Liver (tissue), 9 donors: ENCODE results near the gene NEMF. TPM values are rescaled to one million over a fixed set of nuclear protein-coding genes. Genes with fewer than 3 reads are reported as not detected.

ENCODE experiments used
- DNase-seq: peaks from one replicate; pipeline ENCODE4 v3.0.0-alpha.2; 2017; ENCODE audit warnings: low spot score
- H3K27ac ChIP-seq, 2 donors: one replicate each; pipeline ENCODE4 v1.7.0; 2013; ENCODE audit warnings: inconsistent platforms in 2 of 2, low read length in 2 of 2, control low read depth in 1 of 2, low read depth in 1 of 2, mild to moderate bottlenecking in 1 of 2
- H3K27me3 ChIP-seq, 4 donors: one replicate each; pipeline versions ENCODE4 v1.6.1 to v1.7.0; 2013; ENCODE audit warnings: low read length in 3 of 4, inconsistent platforms in 1 of 4, mild to moderate bottlenecking in 1 of 4, moderate library complexity in 1 of 4; ENCODE audit not compliant: control insufficient read depth in 4 of 4, insufficient read depth in 4 of 4
- H3K36me3 ChIP-seq, 4 donors: one replicate each; pipeline versions ENCODE4 v1.6.1 to v1.7.0; 2013; ENCODE audit warnings: low read length in 3 of 4, mild to moderate bottlenecking in 3 of 4, low read depth in 1 of 4, moderate library complexity in 1 of 4; ENCODE audit not compliant: control insufficient read depth in 4 of 4, insufficient read depth in 3 of 4
- H3K4me1 ChIP-seq, 4 donors: one replicate each; pipeline versions ENCODE4 v1.6.1 to v1.7.0; 2013; ENCODE audit warnings: low read length in 3 of 4, mild to moderate bottlenecking in 3 of 4, moderate library complexity in 1 of 4; ENCODE audit not compliant: control insufficient read depth in 4 of 4, insufficient read depth in 4 of 4
- H3K4me3 ChIP-seq, 3 donors: one replicate each; pipeline versions ENCODE4 v1.6.1 to v1.7.0; 2013; ENCODE audit warnings: low read length in 3 of 3, control low read depth in 1 of 3, low read depth in 1 of 3, mild to moderate bottlenecking in 1 of 3
- H3K9ac ChIP-seq, 2 donors: one replicate each; pipeline ENCODE4 v1.7.0; 2013; ENCODE audit warnings: low read length in 2 of 2, mild to moderate bottlenecking in 2 of 2, moderate library complexity in 2 of 2, control low read depth in 1 of 2, low read depth in 1 of 2
- H3K9me3 ChIP-seq, 4 donors: one replicate each; pipeline versions ENCODE4 v1.6.1 to v1.7.0; 2013; ENCODE audit warnings: low read length in 3 of 4; ENCODE audit not compliant: control insufficient read depth in 4 of 4
- EGR1 ChIP-seq, 2 donors: IDR thresholded peaks; 2 replicates each; pipeline ENCODE4 v1.6.1; 2016 to 2018; ENCODE audit warnings: antibody characterized with exemption in 2 of 2, low read depth in 2 of 2
- FOXA1 ChIP-seq: IDR thresholded peaks from 2 replicates; pipeline ENCODE4 v1.6.1; 2016; ENCODE audit warnings: antibody characterized with exemption
- FOXA2 ChIP-seq: IDR thresholded peaks from 2 replicates; pipeline ENCODE4 v1.6.1; 2016; ENCODE audit warnings: antibody characterized with exemption
- GABPA ChIP-seq, 2 donors: IDR thresholded peaks in 1 of 2; conservative IDR thresholded peaks in 1 of 2; 2 replicates each; pipeline ENCODE4 v1.6.1; 2016; ENCODE audit warnings: antibody characterized with exemption in 2 of 2, mild to moderate bottlenecking in 1 of 2, moderate library complexity in 1 of 2
- HNF4A ChIP-seq, 2 donors: conservative IDR thresholded peaks; 2 replicates each; pipeline ENCODE4 v1.6.1; 2016; ENCODE audit warnings: antibody characterized with exemption in 2 of 2, mild to moderate bottlenecking in 2 of 2
- HNF4G ChIP-seq: IDR thresholded peaks from 2 replicates; pipeline ENCODE4 v1.6.1; 2016; ENCODE audit warnings: antibody characterized with exemption
- JUND ChIP-seq, 2 donors: IDR thresholded peaks; 2 replicates each; pipeline ENCODE4 v1.6.1; 2016; ENCODE audit warnings: antibody characterized with exemption in 2 of 2
- NR2F2 ChIP-seq: IDR thresholded peaks from 2 replicates; pipeline ENCODE4 v1.6.1; 2016; ENCODE audit warnings: antibody characterized with exemption
- RAD21 ChIP-seq, 2 donors: IDR thresholded peaks; 2 replicates each; pipeline ENCODE4 v1.6.1; 2016; ENCODE audit warnings: antibody characterized with exemption in 2 of 2, mild to moderate bottlenecking in 2 of 2
- RXRA ChIP-seq, 2 donors: IDR thresholded peaks; 2 replicates each; pipeline ENCODE4 v1.6.1; 2017 to 2018; ENCODE audit warnings: antibody characterized with exemption in 2 of 2, mild to moderate bottlenecking in 1 of 2
- SP1 ChIP-seq: IDR thresholded peaks from 2 replicates; pipeline ENCODE4 v1.6.1; 2018; ENCODE audit warnings: antibody characterized with exemption, mild to moderate bottlenecking
- TAF1 ChIP-seq: conservative IDR thresholded peaks from 2 replicates; pipeline ENCODE4 v1.6.1; 2016; ENCODE audit warnings: antibody characterized with exemption, mild to moderate bottlenecking
- YY1 ChIP-seq: IDR thresholded peaks from 2 replicates; pipeline ENCODE4 v1.6.1; 2016; ENCODE audit warnings: antibody characterized with exemption, mild to moderate bottlenecking
- WGBS: extraction: QIAGEN DNeasy Blood & Tissue Kit; methylation state at CpG from one replicate; pipeline ENCODE4 v1.1.7; 2013; 5-methylcytosine and 5-hydroxymethylcytosine counted together
- polyA plus RNA-seq, 2 donors: library from polyadenylated mRNA; stranded (reverse) in 1 of 2; unstranded in 1 of 2; fragments of 200-250 nt in 1 of 2; fragments of >200 nt in 1 of 2; fragmentation: Nextera tagmentation in 1 of 2; extraction: Ambion mirVana in 1 of 2; gene quantifications; one replicate each; pipeline versions ENCODE4 v1.2.1 to v1.2.3, GENCODE V29; 2013 to 2015
- total RNA-seq, 2 donors: library from RNA; depleted of rRNA; stranded (reverse); fragments of >200 nt; gene quantifications; one replicate each; pipeline ENCODE4 v1.2.3, GENCODE V29; 2014
- TF ChIP-seq, protein P1 (sequence below): IDR thresholded peaks from 2 replicates; pipeline ENCODE4 v1.6.1; 2016; ENCODE audit warnings: antibody characterized with exemption, mild to moderate bottlenecking
- TF ChIP-seq, protein P2 (sequence below): IDR thresholded peaks from 2 replicates; pipeline ENCODE4 v1.6.1; 2016; ENCODE audit warnings: antibody characterized with exemption
- TF ChIP-seq, protein P3 (sequence below): fragments of 150-350 bp; IDR thresholded peaks from 2 replicates; pipeline ENCODE4 v1.5.1; 2017; ENCODE audit warnings: improper control_type of control experiment, low read depth, low read length; ENCODE audit not compliant: missing input control
- TF ChIP-seq, protein P4 (sequence below): IDR thresholded peaks from 2 replicates; pipeline ENCODE4 v1.6.1; 2016; ENCODE audit warnings: antibody characterized with exemption
- TF ChIP-seq, protein P5 (sequence below): IDR thresholded peaks from 2 replicates; pipeline ENCODE4 v1.6.1; 2016; ENCODE audit warnings: antibody characterized with exemption
- donor health status: healthy.
- donor health status: healthy.
- donor health status: healthy.
- donor health status: healthy.
- donor health status: healthy.

NEMF gene
- total and polyA plus RNA-seq, 4 donors, result 7.9 to 37.2 (median 31.1) TPM

DNA sequence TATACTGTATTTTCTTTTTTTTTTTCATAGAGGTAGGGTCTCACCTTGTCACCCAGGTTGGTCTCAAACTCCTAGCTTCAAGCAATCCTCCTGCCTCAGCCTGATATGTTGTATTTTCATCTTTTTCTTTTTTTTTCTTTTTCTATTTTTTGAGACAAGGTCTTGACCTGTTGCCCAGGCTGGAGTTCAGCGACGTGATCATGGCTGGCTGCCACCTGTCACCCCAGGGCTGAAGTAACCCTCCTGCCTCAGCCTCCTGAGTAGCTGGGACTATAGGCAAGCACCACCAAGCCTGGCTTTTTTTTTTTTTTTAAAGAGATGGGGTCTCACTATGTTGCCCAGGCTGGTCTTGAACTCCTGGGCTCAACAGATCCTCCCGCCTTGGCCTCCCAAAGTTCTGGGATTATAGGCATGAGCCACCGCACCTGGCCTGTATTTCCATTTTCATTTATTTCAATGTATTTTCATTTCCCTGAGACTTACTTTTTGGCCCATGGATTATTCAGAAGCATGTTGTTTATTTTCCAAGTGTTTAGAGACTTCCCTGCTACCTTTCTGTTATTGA lies 24.1 kb upstream of the NEMF start:
- Histone ChIP-seq H3K9me3 (no peaks in the 10 kb centered on the region), H3K4me3 (no peak overlapping the region), H3K27me3 (no peaks in the 10 kb centered on the region), H3K27ac (no peak overlapping the region), H3K9ac (no peak overlapping the region), H3K36me3 (no peaks in the 10 kb centered on the region), H3K4me1 (peaks cover 0 to 6% (median 0%) of the 10 kb centered on the region in 4 donors)
- TF ChIP-seq NR2F2 (no peak), FOXA1 (no peak), JUND (IDR thresholded peaks at IDR 0.05) (no peak), RAD21 (IDR thresholded peaks at IDR 0.05) (no peak), EGR1 (IDR thresholded peaks at IDR 0.05; ENCODE audit: low read depth in 2 of 2) (no peak), SP1 (no peak), HNF4G (no peak), RXRA (IDR thresholded peaks at IDR 0.05) (no peak), HNF4A (conservative IDR thresholded peaks at IDR 0.05) (no peak), YY1 (no peak), GABPA (IDR thresholded peaks at IDR 0.05 in 1 of 2, conservative IDR thresholded peaks at IDR 0.05 in 1 of 2) (no peak), FOXA2 (no peak), TAF1 (no peak)
- TF ChIP-seq, protein P1, sequence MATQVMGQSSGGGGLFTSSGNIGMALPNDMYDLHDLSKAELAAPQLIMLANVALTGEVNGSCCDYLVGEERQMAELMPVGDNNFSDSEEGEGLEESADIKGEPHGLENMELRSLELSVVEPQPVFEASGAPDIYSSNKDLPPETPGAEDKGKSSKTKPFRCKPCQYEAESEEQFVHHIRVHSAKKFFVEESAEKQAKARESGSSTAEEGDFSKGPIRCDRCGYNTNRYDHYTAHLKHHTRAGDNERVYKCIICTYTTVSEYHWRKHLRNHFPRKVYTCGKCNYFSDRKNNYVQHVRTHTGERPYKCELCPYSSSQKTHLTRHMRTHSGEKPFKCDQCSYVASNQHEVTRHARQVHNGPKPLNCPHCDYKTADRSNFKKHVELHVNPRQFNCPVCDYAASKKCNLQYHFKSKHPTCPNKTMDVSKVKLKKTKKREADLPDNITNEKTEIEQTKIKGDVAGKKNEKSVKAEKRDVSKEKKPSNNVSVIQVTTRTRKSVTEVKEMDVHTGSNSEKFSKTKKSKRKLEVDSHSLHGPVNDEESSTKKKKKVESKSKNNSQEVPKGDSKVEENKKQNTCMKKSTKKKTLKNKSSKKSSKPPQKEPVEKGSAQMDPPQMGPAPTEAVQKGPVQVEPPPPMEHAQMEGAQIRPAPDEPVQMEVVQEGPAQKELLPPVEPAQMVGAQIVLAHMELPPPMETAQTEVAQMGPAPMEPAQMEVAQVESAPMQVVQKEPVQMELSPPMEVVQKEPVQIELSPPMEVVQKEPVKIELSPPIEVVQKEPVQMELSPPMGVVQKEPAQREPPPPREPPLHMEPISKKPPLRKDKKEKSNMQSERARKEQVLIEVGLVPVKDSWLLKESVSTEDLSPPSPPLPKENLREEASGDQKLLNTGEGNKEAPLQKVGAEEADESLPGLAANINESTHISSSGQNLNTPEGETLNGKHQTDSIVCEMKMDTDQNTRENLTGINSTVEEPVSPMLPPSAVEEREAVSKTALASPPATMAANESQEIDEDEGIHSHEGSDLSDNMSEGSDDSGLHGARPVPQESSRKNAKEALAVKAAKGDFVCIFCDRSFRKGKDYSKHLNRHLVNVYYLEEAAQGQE, result no peak
- TF ChIP-seq, protein P2, sequence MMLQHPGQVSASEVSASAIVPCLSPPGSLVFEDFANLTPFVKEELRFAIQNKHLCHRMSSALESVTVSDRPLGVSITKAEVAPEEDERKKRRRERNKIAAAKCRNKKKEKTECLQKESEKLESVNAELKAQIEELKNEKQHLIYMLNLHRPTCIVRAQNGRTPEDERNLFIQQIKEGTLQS, result no peak
- TF ChIP-seq, protein P3, sequence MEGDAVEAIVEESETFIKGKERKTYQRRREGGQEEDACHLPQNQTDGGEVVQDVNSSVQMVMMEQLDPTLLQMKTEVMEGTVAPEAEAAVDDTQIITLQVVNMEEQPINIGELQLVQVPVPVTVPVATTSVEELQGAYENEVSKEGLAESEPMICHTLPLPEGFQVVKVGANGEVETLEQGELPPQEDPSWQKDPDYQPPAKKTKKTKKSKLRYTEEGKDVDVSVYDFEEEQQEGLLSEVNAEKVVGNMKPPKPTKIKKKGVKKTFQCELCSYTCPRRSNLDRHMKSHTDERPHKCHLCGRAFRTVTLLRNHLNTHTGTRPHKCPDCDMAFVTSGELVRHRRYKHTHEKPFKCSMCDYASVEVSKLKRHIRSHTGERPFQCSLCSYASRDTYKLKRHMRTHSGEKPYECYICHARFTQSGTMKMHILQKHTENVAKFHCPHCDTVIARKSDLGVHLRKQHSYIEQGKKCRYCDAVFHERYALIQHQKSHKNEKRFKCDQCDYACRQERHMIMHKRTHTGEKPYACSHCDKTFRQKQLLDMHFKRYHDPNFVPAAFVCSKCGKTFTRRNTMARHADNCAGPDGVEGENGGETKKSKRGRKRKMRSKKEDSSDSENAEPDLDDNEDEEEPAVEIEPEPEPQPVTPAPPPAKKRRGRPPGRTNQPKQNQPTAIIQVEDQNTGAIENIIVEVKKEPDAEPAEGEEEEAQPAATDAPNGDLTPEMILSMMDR, result no peak
- TF ChIP-seq, protein P4, sequence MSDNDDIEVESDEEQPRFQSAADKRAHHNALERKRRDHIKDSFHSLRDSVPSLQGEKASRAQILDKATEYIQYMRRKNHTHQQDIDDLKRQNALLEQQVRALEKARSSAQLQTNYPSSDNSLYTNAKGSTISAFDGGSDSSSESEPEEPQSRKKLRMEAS, result no peak
- TF ChIP-seq, protein P5, sequence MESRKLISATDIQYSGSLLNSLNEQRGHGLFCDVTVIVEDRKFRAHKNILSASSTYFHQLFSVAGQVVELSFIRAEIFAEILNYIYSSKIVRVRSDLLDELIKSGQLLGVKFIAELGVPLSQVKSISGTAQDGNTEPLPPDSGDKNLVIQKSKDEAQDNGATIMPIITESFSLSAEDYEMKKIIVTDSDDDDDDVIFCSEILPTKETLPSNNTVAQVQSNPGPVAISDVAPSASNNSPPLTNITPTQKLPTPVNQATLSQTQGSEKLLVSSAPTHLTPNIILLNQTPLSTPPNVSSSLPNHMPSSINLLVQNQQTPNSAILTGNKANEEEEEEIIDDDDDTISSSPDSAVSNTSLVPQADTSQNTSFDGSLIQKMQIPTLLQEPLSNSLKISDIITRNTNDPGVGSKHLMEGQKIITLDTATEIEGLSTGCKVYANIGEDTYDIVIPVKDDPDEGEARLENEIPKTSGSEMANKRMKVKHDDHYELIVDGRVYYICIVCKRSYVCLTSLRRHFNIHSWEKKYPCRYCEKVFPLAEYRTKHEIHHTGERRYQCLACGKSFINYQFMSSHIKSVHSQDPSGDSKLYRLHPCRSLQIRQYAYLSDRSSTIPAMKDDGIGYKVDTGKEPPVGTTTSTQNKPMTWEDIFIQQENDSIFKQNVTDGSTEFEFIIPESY, result no peak
- no peak for DNase-seq
- 54% methylated on average over 4 of the region's 4 CpGs for WGBS
